CD4-positive, alpha-beta T cell treated with Interleukin-15 for 4 hours (primary cell): Measurements from ENCODE around the gene CPD.

Experiments
- DNase-seq: peaks from one replicate; pipeline ENCODE4 v3.0.0-alpha.2; 2020; ENCODE audit warnings: low spot score

The CPD gene

DNA sequence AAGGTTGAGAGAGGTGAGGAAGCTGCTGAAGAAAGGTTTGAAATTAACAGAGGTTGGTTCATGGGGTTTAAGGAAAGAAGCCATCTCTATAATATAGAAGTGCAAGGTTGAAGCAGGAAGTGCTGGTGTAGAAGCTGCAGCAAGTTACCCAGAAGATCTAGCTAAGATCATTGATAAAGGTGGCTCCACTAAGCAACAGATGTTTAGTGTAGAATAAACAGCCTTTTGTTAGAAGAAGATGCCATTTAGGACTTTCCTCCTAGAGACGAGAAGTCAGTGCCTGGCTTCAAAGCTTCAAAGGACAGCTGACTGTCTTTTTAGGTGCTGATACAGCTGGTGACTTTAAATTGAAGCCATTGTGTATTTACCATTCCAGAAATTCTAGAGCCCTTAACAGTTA lies 127.8 kb downstream of the CPD start:
- DNase-seq = no peak

DNA sequence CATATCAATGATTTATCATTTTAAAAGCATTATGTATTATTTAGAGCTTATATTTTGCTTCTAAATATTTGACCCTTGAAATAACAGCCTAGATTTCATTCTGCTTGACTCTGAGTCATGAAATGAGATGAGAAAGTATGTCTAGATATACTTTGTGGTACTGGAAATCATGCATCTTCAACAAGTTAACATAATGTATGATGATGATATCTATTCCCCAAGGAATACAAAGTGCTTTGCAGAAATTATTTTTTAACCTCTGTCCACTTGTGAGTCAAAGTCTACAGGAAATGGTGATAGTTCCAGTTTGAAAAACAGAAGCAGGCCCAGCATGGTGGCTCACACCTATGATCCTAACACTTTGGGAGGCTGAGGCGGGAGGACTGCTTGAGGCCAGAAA lies 134.6 kb downstream of the CPD start:
- no peak for DNase-seq

DNA sequence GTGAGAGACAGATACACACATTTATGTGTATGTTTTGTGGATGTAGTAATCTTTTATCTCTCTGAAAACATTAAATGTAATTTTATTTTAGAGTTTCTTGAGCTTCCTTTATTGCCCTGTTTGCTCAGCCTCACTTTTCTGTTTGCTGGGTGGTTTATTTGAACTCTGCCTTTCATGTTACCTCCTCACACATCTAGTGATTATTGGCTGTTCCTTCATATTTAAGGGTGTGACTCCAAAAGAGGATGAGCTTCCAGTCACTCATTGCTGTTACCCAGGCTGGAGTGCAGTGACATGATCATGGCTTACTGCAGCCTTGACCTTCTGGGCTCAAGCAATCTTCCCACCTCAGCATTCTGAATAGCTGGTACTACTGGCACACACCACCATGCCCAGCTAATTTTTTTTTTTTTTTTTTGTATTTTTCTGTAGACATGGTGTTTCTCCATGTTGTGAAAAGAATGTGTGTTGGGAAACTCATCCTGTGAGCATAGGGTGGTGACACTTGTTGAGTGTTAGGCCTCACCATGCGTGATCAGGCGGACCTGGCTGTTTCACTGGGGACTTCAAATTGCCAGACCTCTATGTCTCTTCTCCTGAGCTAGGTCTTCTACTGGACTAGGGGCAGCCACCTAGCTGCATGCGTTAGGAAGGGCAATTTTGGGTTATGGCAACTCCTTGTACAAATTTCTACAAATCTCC lies 136.3 kb downstream of the CPD start:
- no peak for DNase-seq

DNA sequence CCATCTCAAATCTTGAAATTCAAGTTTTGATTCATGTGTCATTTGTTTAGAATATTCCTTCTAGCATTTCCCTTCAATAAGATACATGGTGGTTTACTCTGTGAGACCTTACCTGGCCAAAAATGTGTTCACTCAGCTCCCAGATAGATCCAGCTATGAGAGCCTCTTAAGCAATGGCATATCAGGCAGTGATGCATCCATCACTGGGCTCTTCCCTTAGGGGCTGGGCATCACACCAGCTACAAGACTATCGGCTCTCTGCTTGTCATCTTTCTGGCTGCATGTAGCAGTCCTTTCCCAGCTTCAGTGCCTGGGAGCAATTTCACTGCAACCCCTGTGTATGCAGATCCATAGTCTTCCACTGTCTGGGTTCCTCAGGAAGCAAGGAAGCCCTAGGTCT lies 139.1 kb downstream of the CPD start:
- DNase-seq = no peak

DNA sequence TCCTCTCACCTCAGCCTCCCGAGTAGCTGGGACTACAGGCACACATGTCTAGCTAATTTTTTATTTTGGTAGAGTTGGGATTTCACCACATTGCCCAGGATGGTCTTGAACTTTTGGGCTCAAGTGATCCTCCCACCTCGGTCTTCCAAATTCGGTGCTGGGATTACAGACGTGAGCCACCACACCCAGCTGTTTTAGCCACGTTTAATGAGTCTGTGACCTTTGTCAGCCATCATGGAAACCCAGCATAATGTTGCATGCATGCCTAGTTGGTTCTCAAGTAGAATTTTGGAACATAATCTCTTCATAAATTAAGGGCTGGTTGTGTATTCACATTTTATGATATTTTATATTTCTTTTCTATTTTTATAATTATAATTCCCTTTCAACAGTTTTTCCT lies 140.4 kb downstream of the CPD start:
- no peak for DNase-seq
